GM23338 (cell line): ENCODE results near the gene B3GNT9. TPM values are rescaled to one million over a fixed set of nuclear protein-coding genes. Genes with fewer than 3 reads are reported as not detected.

Source experiments
- ATAC-seq: fragments of 200-7000 bp; cut with Tn5 transposase; 3 replicates; pipeline ENCODE4 v1.9.1; 2020
- DNase-seq: peaks from one replicate; pipeline ENCODE4 v3.0.0-alpha.2; 2015; ENCODE audit warnings: low spot score
- H2AFZ ChIP-seq: fragments of 200-600 bp; sonication (generic); 2 replicates; pipeline ENCODE4 v1.8.0; 2016; ENCODE audit warnings: antibody characterized with exemption, mild to moderate bottlenecking, moderate library complexity
- H3F3A ChIP-seq: fragments of 200-600 bp; sonication (generic); replicated peaks from 2 replicates; pipeline ENCODE4 v1.8.0; 2017; ENCODE audit warnings: antibody characterized with exemption, mixed run types, low read depth
- H3K27ac ChIP-seq: fragments of 200-600 bp; sonication (generic); 2 replicates; pipeline ENCODE4 v1.6.1; 2016; ENCODE audit warnings: low read depth
- H3K27me3 ChIP-seq: fragments of 200-600 bp; sonication (generic); 2 replicates; pipeline ENCODE4 v1.8.0; 2016; ENCODE audit warnings: mild to moderate bottlenecking, mixed run types, moderate library complexity; ENCODE audit not compliant: insufficient read depth
- H3K36me3 ChIP-seq: fragments of 200-600 bp; sonication (generic); 2 replicates; pipeline ENCODE4 v1.8.0; 2016; ENCODE audit warnings: mild to moderate bottlenecking; ENCODE audit not compliant: insufficient read depth
- H3K4me1 ChIP-seq: fragments of 200-600 bp; sonication (generic); 2 replicates; pipeline ENCODE4 v1.8.0; 2016; ENCODE audit warnings: mild to moderate bottlenecking, moderate library complexity; ENCODE audit not compliant: insufficient read depth
- H3K4me2 ChIP-seq: fragments of 200-600 bp; sonication (generic); 2 replicates; pipeline ENCODE4 v1.7.1; 2017; ENCODE audit warnings: mixed run types
- H3K4me3 ChIP-seq: fragments of 200-600 bp; sonication (generic); 2 replicates; pipeline ENCODE4 v1.6.1; 2016; ENCODE audit warnings: mixed run types
- H3K79me2 ChIP-seq: fragments of 200-600 bp; sonication (generic); replicated peaks from 2 replicates; pipeline ENCODE4 v1.8.0; 2017; ENCODE audit warnings: mild to moderate bottlenecking; ENCODE audit not compliant: insufficient read depth
- H3K9me2 ChIP-seq: fragments of 200-600 bp; sonication (generic); 2 replicates; pipeline ENCODE4 v1.8.0; 2017; ENCODE audit not compliant: insufficient read depth
- H4K20me1 ChIP-seq: fragments of 200-600 bp; sonication (generic); replicated peaks from 2 replicates; pipeline ENCODE4 v1.8.0; 2017; ENCODE audit warnings: mild to moderate bottlenecking; ENCODE audit not compliant: insufficient read depth
- H3K27ac Mint-ChIP-seq: 2 replicates; pipeline ENCODE4 v1.8.0; 2020; ENCODE audit warnings: inconsistent platforms, mild to moderate bottlenecking, moderate library complexity, mixed read lengths
- H3K27me3 Mint-ChIP-seq: 3 replicates; pipeline ENCODE4 v1.8.0; 2022; ENCODE audit warnings: low read depth, mild to moderate bottlenecking, moderate library complexity, mixed read lengths, inconsistent platforms; ENCODE audit not compliant: insufficient read depth, poor library complexity
- H3K36me3 Mint-ChIP-seq: 3 replicates; pipeline ENCODE4 v1.8.0; 2021; ENCODE audit warnings: low read depth, mild to moderate bottlenecking, inconsistent platforms, moderate library complexity, mixed read lengths
- H3K4me1 Mint-ChIP-seq: 3 replicates; pipeline ENCODE4 v1.8.0; 2020; ENCODE audit warnings: mild to moderate bottlenecking, inconsistent platforms, mixed read lengths
- H3K4me3 Mint-ChIP-seq: 3 replicates; pipeline ENCODE4 v1.8.0; 2021; ENCODE audit warnings: moderate library complexity, mild to moderate bottlenecking, inconsistent platforms, mixed read lengths
- H3K9me3 Mint-ChIP-seq: 3 replicates; pipeline ENCODE4 v1.8.0; 2020; ENCODE audit warnings: moderate library complexity, mild to moderate bottlenecking, inconsistent platforms, mixed read lengths
- CREB1 ChIP-seq: fragments of 250-450 bp; sonication (Bioruptor Pico); IDR thresholded peaks from 2 replicates; pipeline ENCODE4 v1.5.0; 2020; ENCODE audit warnings: low read depth, mild to moderate bottlenecking, moderate library complexity
- CTCF ChIP-seq, 2 experiments: fragments of 200-600 bp in 1 of 2; sonication (generic) in 1 of 2; conservative IDR thresholded peaks; 2 replicates each; pipeline versions ENCODE4 v1.5.1 to v1.6.1; 2016 to 2017; ENCODE audit warnings: antibody characterized with exemption in 2 of 2, low read depth in 2 of 2, mild to moderate bottlenecking in 2 of 2, moderate library complexity in 1 of 2
- ETS1 ChIP-seq: IDR thresholded peaks from 2 replicates; pipeline ENCODE4 v1.6.1; 2016; ENCODE audit warnings: antibody characterized with exemption
- EZH2 ChIP-seq: fragments of 200-600 bp; sonication (generic); IDR thresholded peaks from one replicate; pipeline ENCODE4 v1.8.0; 2017; ENCODE audit warnings: antibody characterized with exemption, mild to moderate bottlenecking, low read depth; ENCODE audit not compliant: unreplicated experiment
- EZH2phosphoT487 ChIP-seq: fragments of 200-600 bp; sonication (generic); IDR thresholded peaks from one replicate; pipeline ENCODE4 v1.8.1; 2018; ENCODE audit warnings: antibody characterized with exemption; ENCODE audit not compliant: unreplicated experiment
- JUNB ChIP-seq: IDR thresholded peaks from one replicate; pipeline ENCODE4 v1.6.1; 2016; ENCODE audit warnings: antibody characterized with exemption; ENCODE audit not compliant: unreplicated experiment
- NANOG ChIP-seq: IDR thresholded peaks from 2 replicates; pipeline ENCODE4 v1.6.1; 2016; ENCODE audit warnings: antibody characterized with exemption, borderline replicate concordance
- POLR2AphosphoS5 ChIP-seq: IDR thresholded peaks from 2 replicates; pipeline ENCODE4 v1.6.1; 2016; ENCODE audit warnings: antibody characterized with exemption, low read depth
- REST ChIP-seq: IDR thresholded peaks from one replicate; pipeline ENCODE4 v1.6.1; 2018; ENCODE audit warnings: antibody characterized with exemption; ENCODE audit not compliant: unreplicated experiment
- STAT1 ChIP-seq: IDR thresholded peaks from one replicate; pipeline ENCODE4 v1.6.1; 2016; ENCODE audit warnings: antibody characterized with exemption; ENCODE audit not compliant: unreplicated experiment
- ZNF114 ChIP-seq: fragments of 250-450 bp; sonication (Bioruptor Pico); IDR thresholded peaks from 2 replicates; pipeline ENCODE4 v1.5.0; 2020; ENCODE audit warnings: mild to moderate bottlenecking, moderate library complexity
- ZNF331 ChIP-seq: fragments of 250-450 bp; sonication (Bioruptor Pico); IDR thresholded peaks from 2 replicates; pipeline ENCODE4 v1.5.0; 2020; ENCODE audit warnings: low read depth, mild to moderate bottlenecking, moderate library complexity
- ZNF462 ChIP-seq: fragments of 250-450 bp; sonication (Bioruptor Pico); IDR thresholded peaks from 2 replicates; pipeline ENCODE4 v1.5.0; 2020; ENCODE audit warnings: mild to moderate bottlenecking, moderate library complexity
- polyA plus RNA-seq: library from polyadenylated mRNA; unstranded; fragments of >200 nt; fragmentation: Nextera tagmentation; extraction: Ambion mirVana; gene quantifications from 2 replicates; pipeline ENCODE4 v1.2.1, GENCODE V29; 2016
- total RNA-seq: library from RNA; depleted of rRNA; stranded (reverse); fragments of >200 nt; shearing (Covaris generic); gene quantifications from 2 replicates; pipeline ENCODE4 v1.2.3, GENCODE V29; 2014

The B3GNT9 gene
- total and polyA plus RNA-seq, 2 experiments from 2014 or later = 0.99 to 7.0 TPM

GRCh38 chr16:67188323-67188722, 37.5 kb upstream of the B3GNT9 start:
- no peak overlapping the region for H3K27ac Mint-ChIP-seq
- ATAC-seq (no peak), DNase-seq (no peak)
- no peaks in the 10 kb centered on the region; the same call in 2 of the 3 replicates for H3K9me3 Mint-ChIP-seq
- peaks cover 5% of the 10 kb centered on the region; the same call in 2 of the 3 replicates for H3K36me3 Mint-ChIP-seq
- no peak overlapping the region for H3K4me3 ChIP-seq
- H3K36me3 ChIP-seq = no peaks in the 10 kb centered on the region
- H4K20me1 ChIP-seq = peaks cover 6% of the 10 kb centered on the region
- H3K4me1 ChIP-seq = peaks cover 18% of the 10 kb centered on the region; the same call in 1 of the 2 replicates
- peaks cover 32% of the 10 kb centered on the region for H3K27me3 Mint-ChIP-seq
- H3K9me2 ChIP-seq = no peaks in the 10 kb centered on the region
- 0 out of 2 replicates have a peak, but pooled peaks cover 6% of the 10 kb centered on the region for H3F3A ChIP-seq
- H3K79me2 ChIP-seq = peaks cover 12% of the 10 kb centered on the region
- H3K4me2 ChIP-seq = no peak overlapping the region
- no peak overlapping the region for H2AFZ ChIP-seq
- TF ChIP-seq REST = no peak
- TF ChIP-seq NANOG = no peak
- TF ChIP-seq POLR2AphosphoS5 = no peak
- TF ChIP-seq ZNF462 (CRISPR knock-in tag) = no peak
- no peak for TF ChIP-seq ETS1
- no peak for TF ChIP-seq ZNF114 (CRISPR knock-in tag)
- TF ChIP-seq ZNF331 (CRISPR knock-in tag) = no peak
- no peak for TF ChIP-seq CREB1 (CRISPR knock-in tag)
- no peak for TF ChIP-seq EZH2phosphoT487
- TF ChIP-seq STAT1 = no peak
- TF ChIP-seq EZH2 = no peak
- no peak for TF ChIP-seq JUNB
- TF ChIP-seq CTCF (conservative IDR thresholded peaks at IDR 0.05; ENCODE audit: low read depth in 2 of 2) = no peak
- H3K27ac ChIP-seq = no peak overlapping the region
- no peak overlapping the region for H3K4me3 Mint-ChIP-seq
- H3K4me1 Mint-ChIP-seq = peaks cover 28% of the 10 kb centered on the region
- H3K27me3 ChIP-seq = peaks cover 28% of the 10 kb centered on the region
